ENCODE results near the gene ATXN7L2. TPM values are rescaled to one million over a fixed set of nuclear protein-coding genes. Genes with fewer than 3 reads are reported as not detected.

ATXN7L2 gene
- total RNA-seq, 4 donors from 2014 or later, result 2.4 to 3.1 (median 2.8) TPM

DNA sequence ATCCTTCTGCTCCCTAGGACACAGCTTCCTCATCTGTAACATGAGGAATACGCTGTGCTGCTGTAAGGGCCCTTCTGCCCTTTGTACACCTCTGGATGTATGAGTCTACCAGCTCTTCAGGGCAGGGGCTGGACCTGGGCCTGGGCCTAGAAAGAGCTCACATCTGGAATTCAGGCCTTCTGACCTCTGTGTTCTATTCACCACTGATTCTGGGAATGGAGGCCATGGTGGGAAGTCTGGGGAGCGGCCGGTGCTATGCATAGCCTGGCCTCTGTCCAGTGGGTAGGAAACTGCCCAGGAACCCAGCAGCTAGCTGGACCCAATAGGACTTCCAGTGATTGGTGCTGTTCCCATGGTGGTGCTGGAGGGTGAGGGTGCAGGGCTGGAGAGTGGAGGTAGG lies 45.0 kb downstream of the ATXN7L2 start:
- TF ChIP-seq, protein P1, sequence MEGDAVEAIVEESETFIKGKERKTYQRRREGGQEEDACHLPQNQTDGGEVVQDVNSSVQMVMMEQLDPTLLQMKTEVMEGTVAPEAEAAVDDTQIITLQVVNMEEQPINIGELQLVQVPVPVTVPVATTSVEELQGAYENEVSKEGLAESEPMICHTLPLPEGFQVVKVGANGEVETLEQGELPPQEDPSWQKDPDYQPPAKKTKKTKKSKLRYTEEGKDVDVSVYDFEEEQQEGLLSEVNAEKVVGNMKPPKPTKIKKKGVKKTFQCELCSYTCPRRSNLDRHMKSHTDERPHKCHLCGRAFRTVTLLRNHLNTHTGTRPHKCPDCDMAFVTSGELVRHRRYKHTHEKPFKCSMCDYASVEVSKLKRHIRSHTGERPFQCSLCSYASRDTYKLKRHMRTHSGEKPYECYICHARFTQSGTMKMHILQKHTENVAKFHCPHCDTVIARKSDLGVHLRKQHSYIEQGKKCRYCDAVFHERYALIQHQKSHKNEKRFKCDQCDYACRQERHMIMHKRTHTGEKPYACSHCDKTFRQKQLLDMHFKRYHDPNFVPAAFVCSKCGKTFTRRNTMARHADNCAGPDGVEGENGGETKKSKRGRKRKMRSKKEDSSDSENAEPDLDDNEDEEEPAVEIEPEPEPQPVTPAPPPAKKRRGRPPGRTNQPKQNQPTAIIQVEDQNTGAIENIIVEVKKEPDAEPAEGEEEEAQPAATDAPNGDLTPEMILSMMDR (IDR thresholded peaks at IDR 0.05; ENCODE audit: low read depth), result no peak

DNA sequence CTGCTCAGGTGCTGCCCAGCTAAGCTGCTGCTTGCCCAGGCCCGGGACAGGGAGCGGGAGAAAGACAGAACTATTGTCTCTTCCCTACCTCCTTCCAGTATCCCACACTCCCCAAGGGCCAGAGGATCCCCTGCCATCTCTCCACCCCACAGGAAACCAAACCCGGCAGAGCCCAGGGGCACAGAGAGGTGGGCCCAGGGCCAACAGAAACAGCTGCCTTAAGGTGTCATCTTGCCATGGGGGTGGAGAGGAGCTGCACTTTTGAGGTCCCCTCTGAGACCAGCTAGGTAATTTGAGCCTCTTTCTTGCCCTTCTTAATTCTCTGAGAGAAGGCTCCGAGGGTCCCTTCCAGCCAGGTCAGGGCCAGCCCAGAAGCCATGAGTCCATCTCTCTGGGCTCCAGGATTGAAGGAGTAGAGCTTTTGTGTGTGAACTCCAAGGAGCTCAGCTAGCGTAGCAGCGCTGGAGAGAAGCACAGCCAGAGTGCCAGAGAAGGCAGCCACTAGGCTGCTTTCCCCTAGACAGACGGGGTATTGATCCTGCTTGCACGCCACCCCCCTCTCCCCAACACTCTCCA lies 46.3 kb downstream of the ATXN7L2 start:
- TF ChIP-seq, protein P1 (IDR thresholded peaks at IDR 0.05; ENCODE audit: low read depth), result no peak

DNA sequence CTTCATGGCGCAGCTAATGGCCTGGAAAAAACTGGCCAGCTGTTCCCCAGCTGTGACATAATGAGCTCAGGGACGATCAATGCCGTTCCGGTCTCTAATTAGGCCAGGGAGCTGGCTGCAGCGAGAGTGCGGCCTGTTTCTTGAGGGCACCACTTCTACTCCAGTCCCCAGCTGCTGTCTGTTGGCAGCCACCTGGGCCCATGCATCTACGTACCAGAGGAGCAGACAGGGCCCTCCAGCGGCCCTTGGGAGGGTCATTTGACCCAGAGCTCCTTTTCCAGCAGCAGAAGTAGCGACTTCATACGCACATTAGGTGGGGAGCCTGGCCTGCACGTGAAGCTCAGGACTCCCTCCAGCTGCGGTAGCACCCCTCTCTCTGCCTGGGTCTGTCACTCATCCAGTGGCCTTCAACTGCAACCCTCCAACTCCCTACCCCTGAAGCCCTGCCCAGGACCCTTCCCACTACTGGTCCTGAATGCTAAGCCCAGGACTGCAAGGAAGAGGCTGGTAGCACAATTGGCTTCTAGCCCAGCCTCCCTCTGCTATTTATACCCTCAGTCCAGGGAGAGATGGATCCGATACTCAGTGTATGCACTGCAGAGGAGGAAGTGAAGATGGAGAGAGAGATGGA lies 46.9 kb downstream of the ATXN7L2 start:
- TF ChIP-seq, protein P1 (IDR thresholded peaks at IDR 0.05; ENCODE audit: low read depth), result no peak

DNA sequence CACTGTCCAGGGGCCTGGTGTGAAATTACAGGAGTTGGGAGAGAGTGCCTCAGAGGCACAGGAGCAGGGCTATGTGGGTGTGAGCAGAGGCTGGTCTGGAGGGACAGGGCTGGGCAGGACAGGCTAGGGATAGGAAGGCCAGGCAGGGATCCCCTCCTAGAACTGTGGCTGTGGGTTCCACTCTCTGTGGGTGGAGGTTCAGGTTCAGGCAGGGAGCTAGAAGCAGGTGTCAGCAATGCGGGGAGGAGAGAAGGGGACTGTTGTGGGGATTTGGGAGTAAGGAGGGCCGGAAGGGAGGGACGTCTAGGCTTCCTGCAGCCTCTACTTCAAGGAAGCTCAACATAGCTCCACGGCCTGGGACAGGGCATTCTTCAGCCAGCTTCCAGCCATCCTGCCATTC lies 47.7 kb downstream of the ATXN7L2 start:
- TF ChIP-seq, protein P1 (IDR thresholded peaks at IDR 0.05; ENCODE audit: low read depth), result no peak

DNA sequence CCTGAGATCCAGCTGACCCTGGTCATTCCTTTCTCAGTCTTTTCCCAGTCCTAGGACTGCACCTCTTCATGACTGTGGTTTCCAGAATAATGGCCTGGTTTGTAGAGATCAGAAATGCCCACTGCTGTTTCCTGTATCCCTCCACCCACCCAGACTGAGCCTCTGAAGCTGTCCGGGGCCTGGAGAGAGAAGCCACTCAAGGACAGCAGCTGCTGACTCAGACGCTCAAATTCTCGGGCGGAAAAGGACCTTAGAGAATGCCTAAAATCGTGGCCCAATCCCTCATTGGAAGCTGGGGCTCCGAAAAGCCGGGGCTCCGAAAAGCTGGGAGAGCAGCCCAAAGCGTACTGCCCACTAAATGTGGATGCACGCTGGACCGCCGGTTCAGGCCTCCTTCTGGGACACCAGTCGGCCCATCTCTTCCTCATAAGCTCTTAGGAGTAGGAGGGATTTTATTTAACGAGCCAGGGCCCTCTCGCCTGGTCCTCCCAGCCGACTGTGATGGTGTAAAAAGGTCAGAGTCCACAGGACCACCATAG lies 48.2 kb downstream of the ATXN7L2 start:
- TF ChIP-seq, protein P1 (IDR thresholded peaks at IDR 0.05; ENCODE audit: low read depth), result no peak

DNA sequence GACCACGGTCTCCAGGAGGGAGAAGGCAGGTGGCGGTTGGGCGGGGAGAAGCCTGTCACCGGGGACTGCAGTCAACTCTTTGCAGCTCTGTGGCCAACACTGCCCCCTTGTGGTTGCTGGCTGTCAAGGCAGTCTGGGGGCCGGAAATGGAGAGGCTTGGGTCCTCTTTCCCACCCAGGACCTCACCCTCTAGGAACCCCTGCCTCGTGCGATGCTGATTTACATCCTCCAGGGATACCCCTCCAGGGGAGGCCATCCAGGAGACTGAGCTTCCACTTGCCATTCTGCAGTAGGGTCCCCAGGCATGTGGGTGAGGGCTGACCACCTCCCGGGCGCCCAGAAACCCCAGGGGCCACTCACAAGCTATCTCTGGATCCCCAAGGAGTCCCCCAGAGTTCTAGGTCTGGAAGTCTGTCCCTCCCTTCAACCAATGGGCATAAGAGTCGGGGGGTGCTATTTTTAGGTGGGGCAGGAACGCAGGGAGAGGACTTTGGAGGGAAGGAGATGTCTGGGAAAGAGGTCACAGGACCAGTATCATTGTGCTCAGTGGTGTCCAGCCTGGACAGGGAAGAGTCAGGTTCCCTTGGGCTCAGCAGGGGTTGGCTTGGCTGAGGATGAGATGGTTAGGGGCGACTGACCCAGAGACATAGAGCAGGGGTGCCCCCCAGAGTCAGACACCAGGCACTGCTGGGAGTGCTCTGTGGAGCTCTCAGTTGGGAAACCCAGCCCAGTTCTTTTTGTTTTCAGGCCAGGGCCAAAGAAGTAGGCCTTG lies 48.8 kb downstream of the ATXN7L2 start:
- TF ChIP-seq, protein P1 (IDR thresholded peaks at IDR 0.05; ENCODE audit: low read depth), result no peak

DNA sequence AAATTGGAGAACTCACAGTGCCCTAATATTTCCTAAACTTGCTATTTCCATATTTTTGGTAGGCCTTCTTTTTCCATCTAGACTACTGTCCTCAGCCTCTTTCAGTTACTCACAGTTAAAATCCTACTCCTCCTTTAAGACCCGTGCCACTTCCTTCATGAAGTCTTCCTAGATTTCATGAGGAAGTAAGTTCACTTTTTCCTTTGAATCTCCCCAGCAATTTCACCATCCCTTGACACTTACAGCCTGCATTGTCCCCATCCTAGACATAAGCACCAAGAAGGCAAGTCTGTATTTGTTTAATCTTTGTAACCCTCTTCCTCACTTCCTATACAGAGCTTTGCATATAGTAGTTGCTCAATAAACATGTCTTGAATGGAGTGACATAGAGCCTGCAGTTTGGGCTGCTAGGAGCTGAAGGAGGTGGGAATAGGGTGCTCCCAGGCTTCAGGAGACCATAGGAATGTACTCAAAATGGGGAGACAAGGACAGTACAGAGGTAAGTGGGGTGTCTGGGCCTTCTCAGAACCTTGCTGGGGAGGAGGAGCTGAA lies 50.7 kb downstream of the ATXN7L2 start:
- TF ChIP-seq, protein P1 (IDR thresholded peaks at IDR 0.05; ENCODE audit: low read depth), result no peak

Measured in subcutaneous adipose tissue (tissue), 4 donors.